Stimulated activated CD8-positive, alpha-beta memory T cell treated with anti-CD3 and anti-CD28 coated beads, Interleukin-4, amount 100 ng/mL, for 1 hour (primary cell): Measurements from ENCODE around the gene AHNAK.
"Not testable (repeated sequence)": the region's sequence is repeated elsewhere in the genome, so short reads cannot be mapped to it uniquely, and the experiment has no call there.

Source experiments
- DNase-seq, 2 donors: peaks; one replicate each; pipeline ENCODE4 v3.0.0-alpha.2; 2020; ENCODE audit warnings: low read depth in 2 of 2, low spot score in 1 of 2

AHNAK gene

DNA sequence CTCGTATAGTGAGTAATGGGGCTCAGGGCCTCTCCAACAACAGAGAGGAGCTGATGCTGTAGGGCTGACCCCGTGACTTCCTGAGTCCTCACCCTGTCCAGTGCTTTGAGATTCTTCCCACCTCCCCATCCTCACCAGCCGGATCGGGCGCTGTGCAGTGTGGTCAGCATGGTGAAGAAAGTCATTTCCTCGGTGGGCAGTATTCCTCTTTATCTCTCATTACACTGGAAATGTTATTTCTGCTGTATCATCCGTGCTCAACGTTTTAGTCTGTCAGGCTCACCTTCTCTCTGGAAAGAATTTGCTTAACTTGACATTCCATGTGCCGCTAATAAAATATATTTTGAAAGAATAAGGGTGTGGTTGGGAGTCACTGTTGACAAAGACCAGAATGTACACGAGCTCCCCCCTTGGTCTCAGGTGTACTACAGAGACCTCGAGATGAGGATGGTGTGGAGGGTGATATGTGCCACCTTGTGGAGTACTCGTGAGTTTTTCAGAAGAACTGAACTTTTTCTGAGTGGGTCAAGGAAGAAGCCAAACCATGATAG, 153.5 kb downstream of the AHNAK start:
- DNase-seq = no peak

DNA sequence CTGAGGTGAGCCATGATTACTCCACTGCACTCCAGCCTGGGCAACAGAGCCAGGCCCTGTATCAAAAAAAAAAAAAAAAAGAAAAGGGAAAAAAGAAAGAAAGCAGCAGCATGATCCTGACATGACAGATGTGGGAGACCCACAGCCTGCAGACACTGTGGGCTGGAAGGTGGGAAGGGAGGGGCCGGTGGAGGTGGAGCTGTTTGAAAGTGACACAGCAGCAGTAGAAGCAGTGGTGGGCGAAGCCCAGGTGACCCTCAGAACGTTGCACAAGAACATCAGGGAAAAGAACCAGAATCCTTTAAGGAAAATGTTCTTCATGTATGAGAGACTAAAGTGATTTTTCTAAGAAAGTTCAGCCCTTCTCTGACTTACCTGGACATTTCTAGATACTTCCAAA, 154.1 kb downstream of the AHNAK start:
- DNase-seq = no peak

DNA sequence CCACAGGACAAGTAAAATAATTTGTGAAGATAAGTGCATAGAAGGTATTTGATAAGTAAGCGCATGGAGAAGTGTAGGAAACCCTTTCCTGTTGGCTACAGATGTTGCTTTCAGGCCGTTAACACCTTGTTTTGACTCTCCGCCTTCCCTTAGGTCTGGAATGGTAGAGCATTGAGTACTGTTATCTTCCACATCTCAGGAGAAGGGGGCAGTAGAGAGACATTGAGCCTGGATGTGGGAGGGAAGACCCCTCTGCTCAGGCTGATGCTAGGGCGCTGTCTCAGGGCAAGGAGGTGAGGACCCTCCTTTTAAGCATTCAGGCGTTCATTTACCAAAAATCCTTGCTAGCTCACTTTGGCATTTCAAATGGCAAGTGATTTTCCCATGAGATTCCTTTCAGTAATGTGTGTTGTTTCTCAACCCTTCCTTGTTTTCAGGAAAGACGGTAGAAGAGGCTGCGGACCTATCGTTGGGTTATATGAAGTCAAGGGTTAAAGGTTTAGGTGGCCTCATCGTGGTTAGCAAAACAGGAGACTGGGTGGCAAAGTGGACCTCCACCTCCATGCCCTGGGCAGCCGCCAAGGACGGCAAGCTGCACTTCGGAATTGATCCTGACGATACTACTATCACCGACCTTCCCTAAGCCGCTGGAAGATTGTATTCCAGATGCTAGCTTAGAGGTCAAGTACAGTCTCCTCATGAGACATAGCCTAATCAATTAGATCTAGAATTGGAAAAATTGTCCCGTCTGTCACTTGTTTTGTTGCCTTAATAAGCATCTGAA, 154.8 kb downstream of the AHNAK start:
- DNase-seq = no peak

DNA sequence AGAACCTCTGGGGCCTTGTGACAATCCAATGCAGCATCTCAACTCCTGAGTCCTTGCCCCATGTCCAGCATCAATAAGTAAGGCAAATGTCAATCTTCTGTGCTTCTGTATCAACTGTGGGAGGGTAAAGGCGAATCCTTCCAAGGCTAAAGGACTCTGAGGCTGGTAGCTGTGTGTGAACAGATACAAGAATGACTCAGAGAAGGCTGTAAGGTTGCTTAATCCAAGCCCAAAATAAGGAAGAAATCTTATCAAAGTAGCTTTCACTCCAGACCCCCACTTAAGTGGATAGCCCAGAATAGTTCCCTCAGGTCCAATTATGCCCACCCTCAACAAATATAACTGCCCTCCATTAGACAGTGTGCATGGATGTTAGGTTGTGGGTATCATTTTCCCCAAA, 155.9 kb downstream of the AHNAK start:
- DNase-seq = no peak

DNA sequence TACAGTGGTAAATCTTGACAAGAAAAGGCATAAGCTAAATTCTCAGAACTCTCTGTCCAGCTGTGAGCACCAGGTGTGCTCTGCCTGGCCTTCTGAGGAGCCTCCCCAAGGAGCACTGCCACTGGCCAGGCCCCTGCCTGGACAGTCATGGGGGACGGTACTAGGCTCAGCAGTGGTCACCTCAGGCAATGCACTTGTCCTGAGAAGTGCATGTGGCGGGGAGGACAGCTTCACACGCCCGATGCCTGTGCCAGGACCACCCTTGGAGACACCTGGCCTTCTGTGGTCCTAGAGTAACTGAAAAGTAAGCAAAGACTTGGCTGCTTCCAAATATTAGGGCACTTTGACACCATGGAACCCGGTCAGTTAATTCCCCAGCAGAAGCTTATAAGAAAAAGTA, 156.4 kb downstream of the AHNAK start:
- no peak for DNase-seq

DNA sequence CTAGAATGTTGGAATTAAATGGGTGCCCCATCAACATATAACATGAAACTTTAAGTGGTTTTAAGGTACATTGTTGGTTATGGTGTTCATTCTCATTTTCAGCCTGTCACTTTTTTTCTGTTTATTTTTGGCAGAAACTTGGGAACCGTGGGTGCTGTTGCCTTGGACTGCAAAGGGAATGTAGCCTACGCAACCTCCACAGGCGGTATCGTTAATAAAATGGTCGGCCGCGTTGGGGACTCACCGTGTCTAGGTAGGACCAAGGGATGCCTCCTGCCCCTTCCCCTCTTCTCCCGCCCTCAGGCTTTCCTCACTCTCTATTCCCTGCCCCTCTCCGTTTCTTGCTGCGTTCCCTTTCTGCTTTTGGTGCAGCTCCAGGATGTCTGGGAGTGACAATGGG, 157.6 kb downstream of the AHNAK start:
- DNase-seq = no peak

DNA sequence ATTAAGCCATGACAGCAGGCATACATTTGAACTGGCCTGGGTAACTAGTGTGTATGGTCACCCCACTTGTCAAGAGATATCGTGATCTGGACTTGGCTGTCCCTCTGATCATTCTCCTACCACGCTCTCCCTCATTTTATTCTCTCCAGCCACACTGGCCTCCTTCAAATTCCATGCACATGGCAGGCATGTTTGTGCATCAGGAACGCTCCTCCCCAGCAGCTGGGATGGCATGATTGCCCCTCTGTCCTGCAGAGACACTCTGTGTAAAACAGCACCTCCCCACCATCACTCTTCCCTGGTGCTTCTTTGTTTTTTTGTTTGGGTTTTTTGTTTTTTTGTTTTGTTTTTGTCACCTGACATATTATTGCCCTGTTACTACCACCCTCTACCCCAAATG, 159.2 kb downstream of the AHNAK start:
- no peak for DNase-seq

DNA sequence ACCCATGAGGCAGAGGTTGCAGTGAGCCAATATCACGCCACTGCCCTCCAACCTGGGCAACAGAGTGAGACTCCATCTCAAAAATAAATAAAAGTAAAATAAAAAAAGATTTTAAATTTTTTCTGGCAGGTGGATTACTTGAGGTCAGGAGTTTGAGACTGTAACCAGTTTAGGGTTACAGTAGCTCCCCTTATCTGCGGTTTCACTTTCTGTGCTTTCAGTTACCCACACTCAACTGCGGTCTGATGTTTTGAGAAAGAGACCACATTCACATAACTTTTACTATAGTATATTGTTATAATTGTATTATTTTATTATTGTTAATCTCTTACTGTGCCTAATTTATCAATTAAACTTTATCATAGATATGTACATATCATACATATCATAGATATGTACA, 160.5 kb downstream of the AHNAK start:
- not testable (repeated sequence) for DNase-seq

DNA sequence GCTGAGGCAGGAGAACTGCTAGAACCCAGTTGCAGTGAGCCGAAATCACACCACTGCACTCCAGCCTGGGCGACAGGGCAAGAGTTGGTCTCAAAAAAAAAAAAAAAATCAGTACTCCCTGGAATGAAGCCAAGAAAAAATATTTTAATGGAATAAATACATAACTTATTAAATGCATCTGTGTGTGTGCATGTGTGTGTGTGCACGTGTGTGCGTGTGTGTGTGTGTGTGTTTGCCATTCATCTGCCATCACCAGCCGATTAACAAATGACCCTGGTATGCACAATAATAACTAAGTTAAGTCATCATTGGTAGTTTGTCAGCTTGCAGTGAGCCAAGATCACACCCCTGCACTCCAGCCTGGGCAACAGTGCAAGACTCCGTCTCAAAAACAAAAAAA, 162.8 kb downstream of the AHNAK start:
- DNase-seq = no peak
